ENCODE results near the gene GALNT12. TPM values are rescaled to one million over a fixed set of nuclear protein-coding genes. Genes with fewer than 3 reads are reported as not detected.
A peak's percentile ranks its signal among the peaks of the same experiment; 100 is the strongest.

GALNT12 gene
- total and polyA plus RNA-seq, 2 donors (not counting 1 experiment from before 2014, with no cell fraction given): 3.2 to 4.5 TPM

DNA sequence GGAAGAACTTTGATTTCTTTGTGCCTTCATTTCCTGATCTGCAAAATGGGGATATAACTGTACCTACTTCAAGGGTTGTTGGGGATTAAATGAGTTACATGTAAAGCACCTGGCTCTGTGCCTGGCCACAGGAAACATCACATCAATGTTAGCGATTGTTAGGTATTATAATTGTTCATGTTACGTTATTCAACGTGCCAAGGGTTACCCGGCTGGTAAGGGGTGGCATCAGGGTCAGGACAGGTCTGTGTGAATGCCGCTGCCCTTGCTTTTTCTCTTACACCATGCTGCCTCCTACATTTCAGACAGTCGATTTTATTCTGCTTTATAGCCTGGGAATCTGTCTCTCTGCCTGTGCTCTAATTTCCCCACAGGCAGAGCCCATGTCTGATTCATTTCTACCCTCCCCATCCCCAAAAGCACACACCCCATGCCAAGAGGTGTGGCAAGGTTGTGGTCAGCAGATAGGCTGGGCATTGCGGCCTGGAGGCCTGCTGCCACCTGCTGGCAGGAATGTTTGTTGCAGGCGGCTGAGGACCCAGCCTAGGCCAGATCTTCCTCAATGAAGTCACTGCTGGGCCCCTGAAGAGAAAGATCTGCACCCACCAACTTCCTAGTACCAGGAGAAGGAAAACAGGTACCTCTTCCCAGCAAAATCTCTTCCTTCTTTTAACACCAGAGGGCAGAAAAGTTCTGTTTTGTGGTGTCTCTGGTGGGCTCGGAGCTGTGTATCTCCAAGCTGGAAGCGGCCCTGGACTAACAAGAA, 16.4 kb upstream of the GALNT12 start:
- Histone ChIP-seq H3K27me3 (replicated peaks in 1 of 4; ENCODE audit: control extremely low read depth in 1 of 4, control insufficient read depth in 3 of 4, insufficient read depth in 4 of 4, low read length in 3 of 4) (no peaks in the 10 kb centered on the region), H3K79me2 (ENCODE audit: control insufficient read depth, insufficient read depth, low read length) (no peaks in the 10 kb centered on the region), H2AFZ (ENCODE audit: insufficient read depth, low read depth, low read length, poor library complexity, severe bottlenecking) (no peak overlapping the region), H3K4me3 (ENCODE audit: control extremely low read depth in 1 of 5, extremely low read depth in 1 of 5, insufficient read depth in 1 of 5, low read depth in 2 of 5, low read length in 4 of 5) (no peak overlapping the region), H3K27ac (ENCODE audit: low read length in 2 of 2) (no peak overlapping the region), H3K9me3 (ENCODE audit: control extremely low read depth in 1 of 3, control insufficient read depth in 2 of 3, insufficient read depth in 1 of 3, low read length in 2 of 3) (no peaks in the 10 kb centered on the region), H3K4me2 (replicated peaks; ENCODE audit: low read depth, low read length, poor library complexity, severe bottlenecking) (no peak overlapping the region), H3K4me1 (ENCODE audit: control insufficient read depth in 2 of 2, insufficient read depth in 2 of 2, low read length in 2 of 2) (peaks cover 4 to 7% of the 10 kb centered on the region in 2 donors), H3K36me3 (replicated peaks in 1 of 2; ENCODE audit: control extremely low read depth in 1 of 2, control insufficient read depth in 1 of 2, extremely low read depth in 1 of 2, insufficient read depth in 2 of 2, low read length in 1 of 2) (peaks cover 0 to 3% of the 10 kb centered on the region in 2 experiments), H4K20me1 (ENCODE audit: control insufficient read depth, insufficient read depth, low read length, poor library complexity, severe bottlenecking) (no peaks in the 10 kb centered on the region), H3K9ac (ENCODE audit: low read length) (no peak overlapping the region)
- H3K4me3 Mint-ChIP-seq: no peak overlapping the region
- peak; percentile 69 for DNase-seq
- intact Hi-C loops (cut with micrococcal nuclease): loop anchor here (1.0 to 10.0 kb wide), 2 partner anchors 476 to 1644 kb away; no protein-coding TSS in a partner anchor
- H3K4me1 Mint-ChIP-seq: peaks cover 24% of the 10 kb centered on the region
- no peaks in the 10 kb centered on the region for H3K27me3 Mint-ChIP-seq
- TF ChIP-seq, protein P1, sequence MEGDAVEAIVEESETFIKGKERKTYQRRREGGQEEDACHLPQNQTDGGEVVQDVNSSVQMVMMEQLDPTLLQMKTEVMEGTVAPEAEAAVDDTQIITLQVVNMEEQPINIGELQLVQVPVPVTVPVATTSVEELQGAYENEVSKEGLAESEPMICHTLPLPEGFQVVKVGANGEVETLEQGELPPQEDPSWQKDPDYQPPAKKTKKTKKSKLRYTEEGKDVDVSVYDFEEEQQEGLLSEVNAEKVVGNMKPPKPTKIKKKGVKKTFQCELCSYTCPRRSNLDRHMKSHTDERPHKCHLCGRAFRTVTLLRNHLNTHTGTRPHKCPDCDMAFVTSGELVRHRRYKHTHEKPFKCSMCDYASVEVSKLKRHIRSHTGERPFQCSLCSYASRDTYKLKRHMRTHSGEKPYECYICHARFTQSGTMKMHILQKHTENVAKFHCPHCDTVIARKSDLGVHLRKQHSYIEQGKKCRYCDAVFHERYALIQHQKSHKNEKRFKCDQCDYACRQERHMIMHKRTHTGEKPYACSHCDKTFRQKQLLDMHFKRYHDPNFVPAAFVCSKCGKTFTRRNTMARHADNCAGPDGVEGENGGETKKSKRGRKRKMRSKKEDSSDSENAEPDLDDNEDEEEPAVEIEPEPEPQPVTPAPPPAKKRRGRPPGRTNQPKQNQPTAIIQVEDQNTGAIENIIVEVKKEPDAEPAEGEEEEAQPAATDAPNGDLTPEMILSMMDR (IDR thresholded peaks at IDR 0.05): peak; percentile 95
- TF ChIP-seq EZH2 (IDR thresholded peaks at IDR 0.05; ENCODE audit: borderline replicate concordance, insufficient read depth, low read depth, low read length, poor library complexity, severe bottlenecking): no peak
- POLR2A ChIA-PET: no interaction called here
- no peak overlapping the region for H3K27ac Mint-ChIP-seq
- H3K9me3 Mint-ChIP-seq (ENCODE audit: insufficient read depth): no peaks in the 10 kb centered on the region
- CTCF ChIA-PET: interaction anchor here (0.8 to 6.7 kb wide), 4 partner anchors 10 to 475 kb away, joined by 3 to 46 read pairs (median 10); no protein-coding TSS in a partner anchor
- 67% methylated on average over 10 of the region's 10 CpGs for WGBS (ENCODE audit: insufficient coverage)
- ATAC-seq (ENCODE audit: low read depth): peak; percentile 71
